Panc1 (cell line): Measurements from ENCODE around the gene HCFC1R1.

Source experiments
- POLR2AphosphoS5 ChIP-seq: IDR thresholded peaks from 2 replicates; pipeline ENCODE4 v1.6.1; 2012; ENCODE audit warnings: mild to moderate bottlenecking, low read depth, low read length, moderate library complexity
- SIN3A ChIP-seq: IDR thresholded peaks from 2 replicates; pipeline ENCODE4 v1.6.1; 2012; ENCODE audit warnings: low read depth, mild to moderate bottlenecking, low read length, moderate library complexity, borderline replicate concordance; ENCODE audit not compliant: insufficient read depth
- TCF7L2 ChIP-seq: IDR thresholded peaks from 2 replicates; pipeline ENCODE4 v1.6.1; 2011; ENCODE audit warnings: mild to moderate bottlenecking, low read depth, low read length, inconsistent platforms
- TF ChIP-seq, protein P1 (sequence below): fragments of 450-650 bp; IDR thresholded peaks from 2 replicates; pipeline ENCODE4 v1.5.1; 2017; ENCODE audit warnings: mild to moderate bottlenecking
- TF ChIP-seq, protein P2 (sequence below), 2 experiments: IDR thresholded peaks; 2 replicates each; pipeline ENCODE4 v1.6.1; 2011 to 2012; ENCODE audit warnings: low read depth in 2 of 2, control low read depth in 1 of 2, low read length in 1 of 2, mild to moderate bottlenecking in 1 of 2, moderate library complexity in 1 of 2; ENCODE audit not compliant: insufficient read depth in 1 of 2

DNA sequence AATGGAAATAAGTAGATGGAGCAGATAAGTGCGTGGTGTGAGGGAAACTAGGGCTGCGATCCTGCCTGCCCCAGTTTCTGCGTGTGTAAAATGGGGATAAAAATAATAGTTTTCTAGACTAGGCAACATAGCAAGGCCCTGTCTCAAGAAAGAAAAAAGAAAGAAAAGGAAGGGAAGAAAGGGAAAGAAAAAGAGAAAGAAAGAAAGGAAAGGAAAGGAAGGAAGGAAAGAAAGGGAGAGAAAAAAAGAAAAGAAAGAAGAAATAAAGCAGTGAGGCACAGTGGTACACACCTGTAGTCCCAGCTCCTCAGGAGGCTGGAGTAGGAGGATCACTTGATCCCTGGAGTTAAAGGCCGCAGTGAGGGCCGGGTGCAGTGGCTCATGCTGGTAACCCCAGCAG lies 41.3 kb downstream of the HCFC1R1 start:
- TF ChIP-seq, protein P1, sequence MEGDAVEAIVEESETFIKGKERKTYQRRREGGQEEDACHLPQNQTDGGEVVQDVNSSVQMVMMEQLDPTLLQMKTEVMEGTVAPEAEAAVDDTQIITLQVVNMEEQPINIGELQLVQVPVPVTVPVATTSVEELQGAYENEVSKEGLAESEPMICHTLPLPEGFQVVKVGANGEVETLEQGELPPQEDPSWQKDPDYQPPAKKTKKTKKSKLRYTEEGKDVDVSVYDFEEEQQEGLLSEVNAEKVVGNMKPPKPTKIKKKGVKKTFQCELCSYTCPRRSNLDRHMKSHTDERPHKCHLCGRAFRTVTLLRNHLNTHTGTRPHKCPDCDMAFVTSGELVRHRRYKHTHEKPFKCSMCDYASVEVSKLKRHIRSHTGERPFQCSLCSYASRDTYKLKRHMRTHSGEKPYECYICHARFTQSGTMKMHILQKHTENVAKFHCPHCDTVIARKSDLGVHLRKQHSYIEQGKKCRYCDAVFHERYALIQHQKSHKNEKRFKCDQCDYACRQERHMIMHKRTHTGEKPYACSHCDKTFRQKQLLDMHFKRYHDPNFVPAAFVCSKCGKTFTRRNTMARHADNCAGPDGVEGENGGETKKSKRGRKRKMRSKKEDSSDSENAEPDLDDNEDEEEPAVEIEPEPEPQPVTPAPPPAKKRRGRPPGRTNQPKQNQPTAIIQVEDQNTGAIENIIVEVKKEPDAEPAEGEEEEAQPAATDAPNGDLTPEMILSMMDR: no peak
- TF ChIP-seq POLR2AphosphoS5 (no peak), SIN3A (no peak), TCF7L2 (no peak)
- TF ChIP-seq, protein P2, sequence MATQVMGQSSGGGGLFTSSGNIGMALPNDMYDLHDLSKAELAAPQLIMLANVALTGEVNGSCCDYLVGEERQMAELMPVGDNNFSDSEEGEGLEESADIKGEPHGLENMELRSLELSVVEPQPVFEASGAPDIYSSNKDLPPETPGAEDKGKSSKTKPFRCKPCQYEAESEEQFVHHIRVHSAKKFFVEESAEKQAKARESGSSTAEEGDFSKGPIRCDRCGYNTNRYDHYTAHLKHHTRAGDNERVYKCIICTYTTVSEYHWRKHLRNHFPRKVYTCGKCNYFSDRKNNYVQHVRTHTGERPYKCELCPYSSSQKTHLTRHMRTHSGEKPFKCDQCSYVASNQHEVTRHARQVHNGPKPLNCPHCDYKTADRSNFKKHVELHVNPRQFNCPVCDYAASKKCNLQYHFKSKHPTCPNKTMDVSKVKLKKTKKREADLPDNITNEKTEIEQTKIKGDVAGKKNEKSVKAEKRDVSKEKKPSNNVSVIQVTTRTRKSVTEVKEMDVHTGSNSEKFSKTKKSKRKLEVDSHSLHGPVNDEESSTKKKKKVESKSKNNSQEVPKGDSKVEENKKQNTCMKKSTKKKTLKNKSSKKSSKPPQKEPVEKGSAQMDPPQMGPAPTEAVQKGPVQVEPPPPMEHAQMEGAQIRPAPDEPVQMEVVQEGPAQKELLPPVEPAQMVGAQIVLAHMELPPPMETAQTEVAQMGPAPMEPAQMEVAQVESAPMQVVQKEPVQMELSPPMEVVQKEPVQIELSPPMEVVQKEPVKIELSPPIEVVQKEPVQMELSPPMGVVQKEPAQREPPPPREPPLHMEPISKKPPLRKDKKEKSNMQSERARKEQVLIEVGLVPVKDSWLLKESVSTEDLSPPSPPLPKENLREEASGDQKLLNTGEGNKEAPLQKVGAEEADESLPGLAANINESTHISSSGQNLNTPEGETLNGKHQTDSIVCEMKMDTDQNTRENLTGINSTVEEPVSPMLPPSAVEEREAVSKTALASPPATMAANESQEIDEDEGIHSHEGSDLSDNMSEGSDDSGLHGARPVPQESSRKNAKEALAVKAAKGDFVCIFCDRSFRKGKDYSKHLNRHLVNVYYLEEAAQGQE (IDR thresholded peaks at IDR 0.05; ENCODE audit: insufficient read depth in 1 of 2, low read depth in 2 of 2, low read length in 1 of 2): no peak
